ENCODE data around the gene HFE. TPM values are rescaled to one million over a fixed set of nuclear protein-coding genes. Genes with fewer than 3 reads are reported as not detected.
A peak's percentile ranks its signal among the peaks of the same experiment; 100 is the strongest.

HFE gene
- total and polyA plus RNA-seq, 2 of the 13 experiments (the other 11 are each of a cell fraction or from before 2014, with no cell fraction given), result 3.7 to 6.3 TPM

DNA sequence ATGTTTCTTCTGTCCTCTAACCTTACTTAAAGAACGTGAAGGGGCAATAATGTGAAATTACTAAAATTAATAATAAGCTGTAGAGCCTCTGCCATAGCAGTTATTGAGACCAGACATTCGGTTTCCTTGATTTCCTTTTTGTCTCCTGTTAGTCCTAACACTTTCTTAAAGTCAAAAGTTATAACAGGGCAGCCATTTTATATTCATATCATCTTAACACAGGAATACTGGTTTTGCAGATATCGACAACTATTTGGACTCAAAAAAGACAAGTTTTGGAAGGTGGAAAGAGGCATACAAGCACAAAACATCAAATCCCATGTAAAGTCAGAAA lies 33.5 kb downstream of the HFE start:
- Histone ChIP-seq H4K20me1 (ENCODE audit: insufficient read depth, low read length) (peaks cover 16% of the 10 kb centered on the region), H3K36me3 (replicated peaks in 1 of 2; ENCODE audit: control insufficient read depth in 1 of 2, insufficient read depth in 2 of 2, low read length in 2 of 2) (no peaks in the 10 kb centered on the region), H3K4me1 (ENCODE audit: insufficient read depth, low read length) (peaks cover 42% of the 10 kb centered on the region), H3K9me3 (ENCODE audit: low read length) (no peaks in the 10 kb centered on the region), H3K4me2 (ENCODE audit: low read depth, low read length) (peak overlapping the region; percentile 82), H3K9ac (ENCODE audit: insufficient read depth, low read depth, low read length) (peak overlapping the region; percentile 92), H3K79me2 (ENCODE audit: insufficient read depth, low read length) (peaks cover 18% of the 10 kb centered on the region), H2AFZ (ENCODE audit: low read length) (no peak overlapping the region), H3K27me3 (ENCODE audit: control insufficient read depth in 1 of 2, insufficient read depth in 2 of 2, low read length in 2 of 2) (no peaks in the 10 kb centered on the region; a peak in 2 of 5 replicates), H3K4me3 (replicated peaks in 1 of 3; ENCODE audit: insufficient read depth in 1 of 3, low read depth in 2 of 3, low read length in 3 of 3) (peak overlapping the region; percentile 5 to 83 (median 16); a peak in 2 of 6 replicates), H3K27ac (ENCODE audit: extremely low read length, insufficient read depth, low read length) (peak overlapping the region; percentile 93)
- FAIRE-seq, result no peak
- intact Hi-C loops (cut with micrococcal nuclease; ENCODE audit: unreplicated experiment) (loop anchor here (5.0 kb wide), 1 partner anchor 1717 kb away; a partner anchor contains a TSS), in situ Hi-C loops (cut with HindIII; ENCODE audit: extremely low pct_ligation_motif_present, low pct_unique_long_range_greater_than_20kb) (loop anchor here (5.0 kb wide), 2 partner anchors 37 to 77 kb away; a partner anchor contains a TSS)
- 22% methylated on average over 3 of the region's 3 CpGs for WGBS (ENCODE audit: low lambda C conversion rate)
- ATAC-seq, result no peak
- ChIA-PET CTCF (ENCODE audit: low intra/inter-chr PET ratio, low total read pairs) (no interaction called here), POLR2A (interaction anchor here (2.9 kb wide), 1 partner anchor 16 kb away, joined by 35 read pairs; a partner anchor contains a TSS)
- BruUV-seq (replicated peaks), result no TSS peak
- DNase-seq (ENCODE audit: low spot score), result no peak
- TF ChIP-seq YEATS2 (CRISPR knock-in tag; IDR thresholded peaks at IDR 0.05; ENCODE audit: borderline replicate concordance) (no peak), HOXA7 (CRISPR knock-in tag; IDR thresholded peaks at IDR 0.05) (no peak), REL (CRISPR knock-in tag; conservative IDR thresholded peaks at IDR 0.05) (no peak), RCOR2 (CRISPR knock-in tag; IDR thresholded peaks at IDR 0.05) (0 out of 2 replicates have a peak, but pooled peaks have one; percentile 35), ZIK1 (CRISPR knock-in tag; IDR thresholded peaks at IDR 0.05; ENCODE audit: borderline replicate concordance, low read depth) (no peak), ZNF24 (IDR thresholded peaks at IDR 0.05) (no peak), ETV5 (CRISPR knock-in tag; IDR thresholded peaks at IDR 0.05; ENCODE audit: borderline replicate concordance) (no peak), ZNF263 (CRISPR knock-in tag; IDR thresholded peaks at IDR 0.05) (no peak), FOXP1 (IDR thresholded peaks at IDR 0.05) (no peak), FOXP1 (CRISPR knock-in tag; IDR thresholded peaks at IDR 0.05) (no peak), HDAC2 (CRISPR knock-in tag; IDR thresholded peaks at IDR 0.05) (0 out of 2 replicates have a peak, but pooled peaks have one; percentile 29), YY1 (IDR thresholded peaks at IDR 0.05; ENCODE audit: insufficient read depth, insufficient replicate concordance, low read depth, low read length) (peak; percentile 18)
- TF ChIP-seq, protein P1, sequence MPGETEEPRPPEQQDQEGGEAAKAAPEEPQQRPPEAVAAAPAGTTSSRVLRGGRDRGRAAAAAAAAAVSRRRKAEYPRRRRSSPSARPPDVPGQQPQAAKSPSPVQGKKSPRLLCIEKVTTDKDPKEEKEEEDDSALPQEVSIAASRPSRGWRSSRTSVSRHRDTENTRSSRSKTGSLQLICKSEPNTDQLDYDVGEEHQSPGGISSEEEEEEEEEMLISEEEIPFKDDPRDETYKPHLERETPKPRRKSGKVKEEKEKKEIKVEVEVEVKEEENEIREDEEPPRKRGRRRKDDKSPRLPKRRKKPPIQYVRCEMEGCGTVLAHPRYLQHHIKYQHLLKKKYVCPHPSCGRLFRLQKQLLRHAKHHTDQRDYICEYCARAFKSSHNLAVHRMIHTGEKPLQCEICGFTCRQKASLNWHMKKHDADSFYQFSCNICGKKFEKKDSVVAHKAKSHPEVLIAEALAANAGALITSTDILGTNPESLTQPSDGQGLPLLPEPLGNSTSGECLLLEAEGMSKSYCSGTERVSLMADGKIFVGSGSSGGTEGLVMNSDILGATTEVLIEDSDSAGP (CRISPR knock-in tag; IDR thresholded peaks at IDR 0.05; ENCODE audit: borderline replicate concordance), result no peak
- TF ChIP-seq, protein P2, sequence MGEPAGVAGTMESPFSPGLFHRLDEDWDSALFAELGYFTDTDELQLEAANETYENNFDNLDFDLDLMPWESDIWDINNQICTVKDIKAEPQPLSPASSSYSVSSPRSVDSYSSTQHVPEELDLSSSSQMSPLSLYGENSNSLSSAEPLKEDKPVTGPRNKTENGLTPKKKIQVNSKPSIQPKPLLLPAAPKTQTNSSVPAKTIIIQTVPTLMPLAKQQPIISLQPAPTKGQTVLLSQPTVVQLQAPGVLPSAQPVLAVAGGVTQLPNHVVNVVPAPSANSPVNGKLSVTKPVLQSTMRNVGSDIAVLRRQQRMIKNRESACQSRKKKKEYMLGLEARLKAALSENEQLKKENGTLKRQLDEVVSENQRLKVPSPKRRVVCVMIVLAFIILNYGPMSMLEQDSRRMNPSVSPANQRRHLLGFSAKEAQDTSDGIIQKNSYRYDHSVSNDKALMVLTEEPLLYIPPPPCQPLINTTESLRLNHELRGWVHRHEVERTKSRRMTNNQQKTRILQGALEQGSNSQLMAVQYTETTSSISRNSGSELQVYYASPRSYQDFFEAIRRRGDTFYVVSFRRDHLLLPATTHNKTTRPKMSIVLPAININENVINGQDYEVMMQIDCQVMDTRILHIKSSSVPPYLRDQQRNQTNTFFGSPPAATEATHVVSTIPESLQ (CRISPR knock-in tag; conservative IDR thresholded peaks at IDR 0.05), result no peak
- TF ChIP-seq, protein P3, sequence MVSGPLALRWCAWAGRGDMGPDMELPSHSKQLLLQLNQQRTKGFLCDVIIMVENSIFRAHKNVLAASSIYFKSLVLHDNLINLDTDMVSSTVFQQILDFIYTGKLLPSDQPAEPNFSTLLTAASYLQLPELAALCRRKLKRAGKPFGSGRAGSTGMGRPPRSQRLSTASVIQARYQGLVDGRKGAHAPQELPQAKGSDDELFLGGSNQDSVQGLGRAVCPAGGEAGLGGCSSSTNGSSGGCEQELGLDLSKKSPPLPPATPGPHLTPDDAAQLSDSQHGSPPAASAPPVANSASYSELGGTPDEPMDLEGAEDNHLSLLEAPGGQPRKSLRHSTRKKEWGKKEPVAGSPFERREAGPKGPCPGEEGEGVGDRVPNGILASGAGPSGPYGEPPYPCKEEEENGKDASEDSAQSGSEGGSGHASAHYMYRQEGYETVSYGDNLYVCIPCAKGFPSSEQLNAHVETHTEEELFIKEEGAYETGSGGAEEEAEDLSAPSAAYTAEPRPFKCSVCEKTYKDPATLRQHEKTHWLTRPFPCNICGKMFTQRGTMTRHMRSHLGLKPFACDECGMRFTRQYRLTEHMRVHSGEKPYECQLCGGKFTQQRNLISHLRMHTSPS (CRISPR knock-in tag; IDR thresholded peaks at IDR 0.05; ENCODE audit: low read depth), result no peak
- TF ChIP-seq, protein P4, sequence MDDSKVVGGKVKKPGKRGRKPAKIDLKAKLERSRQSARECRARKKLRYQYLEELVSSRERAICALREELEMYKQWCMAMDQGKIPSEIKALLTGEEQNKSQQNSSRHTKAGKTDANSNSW (CRISPR knock-in tag; IDR thresholded peaks at IDR 0.05; ENCODE audit: borderline replicate concordance), result no peak
- TF ChIP-seq, protein P5, sequence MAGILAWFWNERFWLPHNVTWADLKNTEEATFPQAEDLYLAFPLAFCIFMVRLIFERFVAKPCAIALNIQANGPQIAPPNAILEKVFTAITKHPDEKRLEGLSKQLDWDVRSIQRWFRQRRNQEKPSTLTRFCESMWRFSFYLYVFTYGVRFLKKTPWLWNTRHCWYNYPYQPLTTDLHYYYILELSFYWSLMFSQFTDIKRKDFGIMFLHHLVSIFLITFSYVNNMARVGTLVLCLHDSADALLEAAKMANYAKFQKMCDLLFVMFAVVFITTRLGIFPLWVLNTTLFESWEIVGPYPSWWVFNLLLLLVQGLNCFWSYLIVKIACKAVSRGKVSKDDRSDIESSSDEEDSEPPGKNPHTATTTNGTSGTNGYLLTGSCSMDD (CRISPR knock-in tag; IDR thresholded peaks at IDR 0.05), result no peak
- TF ChIP-seq, protein P6, sequence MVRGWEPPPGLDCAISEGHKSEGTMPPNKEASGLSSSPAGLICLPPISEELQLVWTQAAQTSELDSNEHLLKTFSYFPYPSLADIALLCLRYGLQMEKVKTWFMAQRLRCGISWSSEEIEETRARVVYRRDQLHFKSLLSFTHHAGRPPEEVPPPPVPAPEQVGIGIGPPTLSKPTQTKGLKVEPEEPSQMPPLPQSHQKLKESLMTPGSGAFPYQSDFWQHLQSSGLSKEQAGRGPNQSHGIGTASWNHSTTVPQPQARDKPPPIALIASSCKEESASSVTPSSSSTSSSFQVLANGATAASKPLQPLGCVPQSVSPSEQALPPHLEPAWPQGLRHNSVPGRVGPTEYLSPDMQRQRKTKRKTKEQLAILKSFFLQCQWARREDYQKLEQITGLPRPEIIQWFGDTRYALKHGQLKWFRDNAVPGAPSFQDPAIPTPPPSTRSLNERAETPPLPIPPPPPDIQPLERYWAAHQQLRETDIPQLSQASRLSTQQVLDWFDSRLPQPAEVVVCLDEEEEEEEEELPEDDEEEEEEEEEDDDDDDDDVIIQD (CRISPR knock-in tag; IDR thresholded peaks at IDR 0.05; ENCODE audit: low read depth), result 0 out of 2 replicates have a peak, but pooled peaks have one; percentile 53
